GM12873 (cell line): ENCODE results near the gene PDLIM1.

ENCODE experiments used
- CTCF ChIP-seq: IDR thresholded peaks from 2 replicates; pipeline ENCODE4 v1.5.1; 2012; ENCODE audit warnings: low read depth, mild to moderate bottlenecking, moderate library complexity, low read length, control low read depth; ENCODE audit not compliant: insufficient read depth; ENCODE audit errors: missing control alignments

Gene PDLIM1

GRCh38 chr10:95214369-95214768 is 76.4 kb downstream of the PDLIM1 start:
- TF ChIP-seq CTCF = no peak

GRCh38 chr10:95211606-95212279 is 79.1 kb downstream of the PDLIM1 start:
- TF ChIP-seq CTCF = no peak

- TF ChIP-seq CTCF = no peak
These were observed 81.2 kb downstream of the PDLIM1 start for GRCh38 chr10:95209509-95210127.

- TF ChIP-seq CTCF = no peak
These were observed 82.0 kb downstream of the PDLIM1 start for GRCh38 chr10:95208702-95209391.

- peak; percentile 43 for TF ChIP-seq CTCF
These were observed 89.1 kb downstream of the PDLIM1 start for GRCh38 chr10:95201736-95202135.

GRCh38 chr10:95196046-95196445 is 94.8 kb downstream of the PDLIM1 start:
- no peak for TF ChIP-seq CTCF

- TF ChIP-seq CTCF = no peak
These were observed 96.9 kb downstream of the PDLIM1 start, which contains the start of gene ACSM6 for GRCh38 chr10:95193944-95194343. TSS of gene ACSM6 (plus strand) at chr10:95194238. CDS start at chr10:95194486, 248 bp downstream.
